Ovary (tissue), 3 donors: ENCODE data around the gene GLCCI1.

Source experiments
- CTCF ChIP-seq, 3 donors: fragments of 450-650 bp in 2 of 3; fragments of 200-600 bp in 1 of 3; IDR thresholded peaks; one replicate each; pipeline versions ENCODE4 v1.5.1 to v1.8.0; 2016 to 2022; ENCODE audit warnings: antibody characterized with exemption in 3 of 3, mild to moderate bottlenecking in 1 of 3
- EP300 ChIP-seq: sonication (generic); formaldehyde crosslinking; IDR thresholded peaks from one replicate; pipeline ENCODE4 v1.6.1; 2017; ENCODE audit warnings: antibody characterized with exemption
- POLR2A ChIP-seq: fragments of 450-650 bp; IDR thresholded peaks from one replicate; pipeline ENCODE4 v1.6.1; 2017; ENCODE audit warnings: antibody characterized with exemption, mild to moderate bottlenecking, moderate library complexity
- donor health status: DM: no; HTN: no; CAD: no.

GRCh38 chr7:7962851-7963250 lies 5.7 kb upstream of the GLCCI1 start:
- TF ChIP-seq EP300: no peak
- no peak for TF ChIP-seq CTCF (IDR thresholded peaks at IDR 0.05)
- TF ChIP-seq POLR2A: no peak
